Uterus (tissue), 4 donors: ENCODE data around the gene DNMT1. TPM values are rescaled to one million over a fixed set of nuclear protein-coding genes. Genes with fewer than 3 reads are reported as not detected.

Experiments
- DNase-seq, 2 donors: peaks; one replicate each; pipeline ENCODE4 v3.0.0-alpha.2; 2019 to 2020
- H3K27ac ChIP-seq, 2 donors: fragments of 200-600 bp; sonication (generic); 1 replicate in 1 of 2; 2 replicates in 1 of 2; pipeline ENCODE4 v1.5.1; 2016 to 2018
- H3K27me3 ChIP-seq, 2 donors: fragments of 200-600 bp; sonication (generic); one replicate each; pipeline ENCODE4 v1.5.1; 2018 to 2019; ENCODE audit warnings: control low read depth in 1 of 2
- H3K36me3 ChIP-seq, 2 donors: fragments of 200-600 bp; sonication (generic); one replicate each; pipeline ENCODE4 v1.5.1; 2019; ENCODE audit warnings: control low read depth in 1 of 2
- H3K4me1 ChIP-seq, 2 donors: fragments of 200-600 bp; sonication (generic); one replicate each; pipeline ENCODE4 v1.5.1; 2018 to 2019; ENCODE audit warnings: control low read depth in 1 of 2
- H3K4me3 ChIP-seq, 2 donors: fragments of 200-600 bp; sonication (generic); 1 replicate in 1 of 2; 2 replicates in 1 of 2; pipeline ENCODE4 v1.5.1; 2018 to 2019; ENCODE audit warnings: mild to moderate bottlenecking in 1 of 2
- H3K9me3 ChIP-seq, 2 donors: fragments of 200-600 bp; sonication (generic); one replicate each; pipeline ENCODE4 v1.5.1; 2019; ENCODE audit warnings: control low read depth in 1 of 2
- CTCF ChIP-seq, 4 experiments: fragments of 200-600 bp in 2 of 4; fragments of 450-650 bp in 2 of 4; sonication (generic) in 2 of 4; IDR thresholded peaks; one replicate each; pipeline ENCODE4 v1.5.1; 2016 to 2019; ENCODE audit warnings: antibody characterized with exemption in 4 of 4, mild to moderate bottlenecking in 2 of 4, moderate library complexity in 1 of 4
- POLR2A ChIP-seq, 2 donors: fragments of 450-650 bp; IDR thresholded peaks; one replicate each; pipeline ENCODE4 v1.6.1; 2016; ENCODE audit warnings: antibody characterized with exemption in 2 of 2, mild to moderate bottlenecking in 1 of 2, moderate library complexity in 1 of 2
- intact Hi-C: fragments of 100-400 bp; cut with DNase I; formaldehyde crosslinking; loops from one replicate; pipeline ENCODE4 v1.15.1; 2023; ENCODE audit warnings: low total_unique reads
- total RNA-seq, 4 donors: library from RNA; depleted of rRNA in 3 of 4; stranded (reverse); fragments of >200 nt in 3 of 4; gene quantifications; one replicate each; pipeline versions ENCODE4 v1.1.0 to v1.2.4, GENCODE V29; 2014 to 2023
- donor health status: DM: yes; HTN: yes; CAD: no.

Gene DNMT1
- total RNA-seq, 4 donors from 2014 or later = 37.6 to 134 (median 67.9) TPM

GRCh38 chr19:10113592-10113963 lies 81.2 kb downstream of the DNMT1 start:
- no peak overlapping the region for H3K4me3 ChIP-seq
- H3K27ac ChIP-seq = no peak overlapping the region
- H3K36me3 ChIP-seq = no peaks in the 10 kb centered on the region
- DNase-seq = no peak
- no peaks in the 10 kb centered on the region for H3K4me1 ChIP-seq
- H3K27me3 ChIP-seq = no peaks in the 10 kb centered on the region
- no peaks in the 10 kb centered on the region for H3K9me3 ChIP-seq
- TF ChIP-seq POLR2A (IDR thresholded peaks at IDR 0.05) (no peak), CTCF (IDR thresholded peaks at IDR 0.05) (no peak)
- intact Hi-C loops = no loop called here

GRCh38 chr19:10112895-10113591 lies 81.7 kb downstream of the DNMT1 start:
- no peaks in the 10 kb centered on the region for H3K36me3 ChIP-seq
- H3K4me3 ChIP-seq = no peak overlapping the region
- intact Hi-C loops = no loop called here
- peak; percentile 18 to 44 (median 32) for TF ChIP-seq CTCF (IDR thresholded peaks at IDR 0.05)
- no peak for TF ChIP-seq POLR2A (IDR thresholded peaks at IDR 0.05)
- no peaks in the 10 kb centered on the region for H3K4me1 ChIP-seq
- H3K9me3 ChIP-seq = no peaks in the 10 kb centered on the region
- DNase-seq = no peak
- H3K27me3 ChIP-seq = no peaks in the 10 kb centered on the region
- no peak overlapping the region for H3K27ac ChIP-seq

DNA sequence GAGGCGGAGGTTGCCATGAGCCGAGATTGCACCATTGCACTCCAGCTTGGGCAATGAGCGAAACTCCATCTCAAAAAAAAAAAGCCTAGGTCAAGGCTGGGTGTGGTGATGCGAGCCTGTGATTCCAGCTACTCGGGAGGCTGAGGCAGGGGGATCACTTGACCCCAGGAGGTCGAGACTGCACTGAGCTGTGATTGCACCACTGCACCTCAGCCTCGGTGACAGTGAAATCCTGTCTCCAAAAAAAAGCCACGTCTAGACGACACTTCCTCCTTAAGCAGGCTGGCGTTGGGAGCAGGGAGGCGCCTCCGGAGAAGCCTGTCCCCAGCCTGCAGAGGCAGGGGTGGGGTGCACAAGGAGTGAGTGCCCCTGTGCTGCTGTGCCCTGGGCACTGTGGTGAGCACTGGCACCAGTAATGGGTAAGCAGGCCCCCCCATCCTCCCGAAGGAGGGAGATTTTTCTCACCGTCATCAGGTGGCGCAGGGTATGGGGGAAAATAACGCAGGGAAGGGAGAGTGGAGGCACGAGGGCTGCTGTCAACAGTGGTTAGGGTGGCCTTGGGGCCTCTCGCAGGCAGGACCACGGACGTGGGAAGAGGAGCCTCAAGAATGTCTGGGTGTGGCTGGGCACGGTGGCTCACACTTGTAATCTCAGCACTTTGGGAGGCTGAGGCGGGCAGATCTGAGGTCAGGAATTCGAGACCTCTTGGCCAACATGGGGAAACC lies 82.6 kb downstream of the DNMT1 start:
- intact Hi-C loops = no loop called here
- no peaks in the 10 kb centered on the region for H3K36me3 ChIP-seq
- H3K9me3 ChIP-seq = no peaks in the 10 kb centered on the region
- no peaks in the 10 kb centered on the region for H3K4me1 ChIP-seq
- H3K4me3 ChIP-seq = no peak overlapping the region
- H3K27me3 ChIP-seq = no peaks in the 10 kb centered on the region
- TF ChIP-seq POLR2A (IDR thresholded peaks at IDR 0.05) (no peak), CTCF (IDR thresholded peaks at IDR 0.05) (no peak)
- DNase-seq = no peak
- H3K27ac ChIP-seq = no peak overlapping the region

DNA sequence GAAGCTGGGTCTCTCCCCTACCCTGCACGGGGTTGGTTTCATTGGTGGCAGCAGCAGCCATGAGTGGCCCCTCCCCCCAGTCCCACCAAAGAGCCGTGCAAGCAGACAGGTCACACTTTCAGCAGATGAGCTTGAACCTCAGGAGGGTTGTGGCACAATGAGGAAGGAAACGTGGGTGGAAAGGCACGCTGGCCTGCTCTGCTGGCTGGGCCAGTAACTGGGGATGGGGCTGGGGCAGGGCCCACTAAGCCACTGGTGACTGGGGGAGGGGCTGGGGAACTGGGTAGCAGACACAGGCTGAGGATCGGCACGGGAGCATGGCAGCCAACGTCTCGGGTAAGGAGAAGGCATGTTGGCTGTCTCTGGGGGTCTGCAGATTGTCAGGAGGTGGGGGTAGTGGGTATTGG lies 83.3 kb downstream of the DNMT1 start, which contains the start of gene P2RY11:
TSS of gene P2RY11 (plus strand) at position 289 of the 407 bp plus-strand sequence. CDS start at position 318, 29 bp downstream.
- no peaks in the 10 kb centered on the region for H3K36me3 ChIP-seq
- intact Hi-C loops = no loop called here

More for the DNA sequence above, 83.3 kb downstream of the DNMT1 start, which contains the start of gene P2RY11:
- no peak within 1 kb of the TSS for H3K27ac ChIP-seq
- DNase-seq = no peak
- H3K27me3 ChIP-seq = no peaks in the 10 kb centered on the region
- no peak within 1 kb of the TSS for H3K4me3 ChIP-seq
- no peaks in the 10 kb centered on the region for H3K9me3 ChIP-seq
- TF ChIP-seq POLR2A (IDR thresholded peaks at IDR 0.05) (no peak), CTCF (IDR thresholded peaks at IDR 0.05) (no peak)
- peaks cover 0 to 5% of the 10 kb centered on the region in 2 donors for H3K4me1 ChIP-seq
